H4 (cell line): ENCODE results near the gene OR6F1. TPM values are rescaled to one million over a fixed set of nuclear protein-coding genes. Genes with fewer than 3 reads are reported as not detected.

Experiments used
- total RNA-seq: library from RNA; depleted of rRNA; stranded (reverse); fragments of >200 nt; shearing (Covaris generic); gene quantifications from 2 replicates; pipeline ENCODE4 v1.2.3, GENCODE V29; 2014; rRNA removed

OR6F1 gene
- total RNA-seq, 1 experiment from 2014 or later, result not detected

Other genes with a start within 250 kb of the OR6F1 start
- not detected in 2 replicates for gene OR2C3, start 180.2 kb downstream of the OR6F1 start, total RNA-seq
- 0.29 and 1.9 TPM in 2 replicates for gene GCSAML, start 167.5 kb downstream of the OR6F1 start, total RNA-seq
- not detected in 2 replicates for gene OR2G2, start 128.3 kb downstream of the OR6F1 start, total RNA-seq
- not detected in 2 replicates for gene OR2G3, start 111.1 kb downstream of the OR6F1 start, total RNA-seq
- gene OR13G1, start 36.9 kb downstream of the OR6F1 start, total RNA-seq, result not detected in 2 replicates
- not detected in 2 replicates for gene OR14K1, start 22.0 kb upstream of the OR6F1 start, total RNA-seq
- not detected in 2 replicates for gene OR14A2, start 31.5 kb upstream of the OR6F1 start, total RNA-seq
- gene OR1C1, start 43.9 kb upstream of the OR6F1 start, total RNA-seq, result not detected in 2 replicates
- gene OR14A16, start 107.5 kb upstream of the OR6F1 start, total RNA-seq, result not detected in 2 replicates
- gene OR11L1, start 125.2 kb upstream of the OR6F1 start, total RNA-seq, result not detected in 2 replicates
- gene TRIM58, start 140.5 kb upstream of the OR6F1 start, total RNA-seq, result not detected in 2 replicates
- gene OR2W3, start 178.9 kb upstream of the OR6F1 start, total RNA-seq, result not detected in 2 replicates
- 0.21 TPM in 1 of 2 replicates, not detected in the other for gene OR2T8, start 203.6 kb upstream of the OR6F1 start, total RNA-seq
- gene OR2AJ1, start 208.2 kb upstream of the OR6F1 start, total RNA-seq, result not detected in 2 replicates
- not detected in 2 replicates for gene OR2L8, start 232.2 kb upstream of the OR6F1 start, total RNA-seq
- not detected in 2 replicates for gene OR2AK2, start 248.6 kb upstream of the OR6F1 start, total RNA-seq